ENCODE results near the gene IRAK3. TPM values are rescaled to one million over a fixed set of nuclear protein-coding genes. Genes with fewer than 3 reads are reported as not detected.

Gene IRAK3
- polyA plus RNA-seq, 1 donor from 2014 or later, result 0.31 TPM

- TF ChIP-seq REST (IDR thresholded peaks at IDR 0.05; ENCODE audit: borderline replicate concordance) (no peak), EP300 (conservative IDR thresholded peaks at IDR 0.05; ENCODE audit: poor library complexity, severe bottlenecking) (no peak), RAD21 (conservative IDR thresholded peaks at IDR 0.05) (no peak), EZH2 (IDR thresholded peaks at IDR 0.05; ENCODE audit: borderline replicate concordance, insufficient read depth, low read length, poor library complexity, severe bottlenecking) (no peak), MXI1 (conservative IDR thresholded peaks at IDR 0.05; ENCODE audit: poor library complexity, severe bottlenecking) (no peak), SMC3 (conservative IDR thresholded peaks at IDR 0.05; ENCODE audit: poor library complexity) (no peak)
- H3K9ac ChIP-seq (ENCODE audit: low read length), result no peak overlapping the region
These were observed 20.6 kb upstream of the IRAK3 start for GRCh38 chr12:66168410-66168809.

GRCh38 chr12:66169221-66170170 is 19.5 kb upstream of the IRAK3 start, which contains the start of gene TMBIM4:
Gene TMBIM4 (minus strand): TSS chr12:66169996. CDS start chr12:66169951, 45 bp downstream.
- Histone ChIP-seq H3K36me3 (ENCODE audit: insufficient read depth, low read length) (no peaks in the 10 kb centered on the region), H3F3A (ENCODE audit: insufficient read depth, low read length, poor library complexity, severe bottlenecking) (no peaks in the 10 kb centered on the region), H3K9me2 (ENCODE audit: insufficient read depth, low read length) (no peaks in the 10 kb centered on the region), H3K4me2 (ENCODE audit: low read length) (no peak within 1 kb of the TSS), H3K9me3 (ENCODE audit: low read length) (peaks cover 5% of the 10 kb centered on the region), H4K20me1 (ENCODE audit: insufficient read depth) (no peaks in the 10 kb centered on the region), H3K79me2 (replicated peaks; ENCODE audit: insufficient read depth, low read length) (no peaks in the 10 kb centered on the region), H3K4me3 (ENCODE audit: low read length) (peak within 1 kb of the TSS; percentile 70), H3K27me3 (ENCODE audit: insufficient read depth, low read depth, low read length) (no peaks in the 10 kb centered on the region), H2AFZ (ENCODE audit: low read depth, low read length) (peak within 1 kb of the TSS; percentile 33), H3K9ac (ENCODE audit: low read length) (peak within 1 kb of the TSS; percentile 58), H3K27ac (ENCODE audit: low read length) (peak within 1 kb of the TSS; percentile 57)
- no peak for TF ChIP-seq POLR2AphosphoS5 (IDR thresholded peaks at IDR 0.05)
- no peak for TF ChIP-seq SMC3 (conservative IDR thresholded peaks at IDR 0.05; ENCODE audit: poor library complexity)
- peak; percentile 47 for TF ChIP-seq TAF1 (IDR thresholded peaks at IDR 0.05; ENCODE audit: low read depth)
- no peak for TF ChIP-seq EZH2 (IDR thresholded peaks at IDR 0.05; ENCODE audit: borderline replicate concordance, insufficient read depth, low read length, poor library complexity, severe bottlenecking)
- no peak for TF ChIP-seq REST (IDR thresholded peaks at IDR 0.05; ENCODE audit: borderline replicate concordance)
- no peak for TF ChIP-seq RAD21 (conservative IDR thresholded peaks at IDR 0.05)
- TF ChIP-seq CTCF (IDR thresholded peaks at IDR 0.05; ENCODE audit: poor library complexity, severe bottlenecking), result peak; percentile 60
- no peak for TF ChIP-seq MXI1 (conservative IDR thresholded peaks at IDR 0.05; ENCODE audit: poor library complexity, severe bottlenecking)
- TF ChIP-seq EP300 (conservative IDR thresholded peaks at IDR 0.05; ENCODE audit: poor library complexity, severe bottlenecking), result no peak

More at GRCh38 chr12:66168410-66168809, 20.6 kb upstream of the IRAK3 start:
- Histone ChIP-seq H2AFZ (ENCODE audit: low read depth, low read length) (no peak overlapping the region), H4K20me1 (ENCODE audit: insufficient read depth) (no peaks in the 10 kb centered on the region), H3K79me2 (replicated peaks; ENCODE audit: insufficient read depth, low read length) (no peaks in the 10 kb centered on the region), H3K9me3 (ENCODE audit: low read length) (peaks cover 5% of the 10 kb centered on the region), H3K4me2 (ENCODE audit: low read length) (no peak overlapping the region), H3K4me3 (ENCODE audit: low read length) (no peak overlapping the region), H3K36me3 (ENCODE audit: insufficient read depth, low read length) (no peaks in the 10 kb centered on the region), H3K27me3 (ENCODE audit: insufficient read depth, low read depth, low read length) (no peaks in the 10 kb centered on the region), H3K27ac (ENCODE audit: low read length) (no peak overlapping the region), H3K9me2 (ENCODE audit: insufficient read depth, low read length) (no peaks in the 10 kb centered on the region), H3F3A (ENCODE audit: insufficient read depth, low read length, poor library complexity, severe bottlenecking) (no peaks in the 10 kb centered on the region)
